ENCODE measurements around the gene PRDM16. TPM values are rescaled to one million over a fixed set of nuclear protein-coding genes. Genes with fewer than 3 reads are reported as not detected.

Gene PRDM16
- total RNA-seq, 1 donor from 2014 or later = 0.13 TPM

- no peak for DNase-seq (ENCODE audit: low read depth, low spot score)
Observed at GRCh38 chr1:3103967-3104677, 35.1 kb downstream of the PRDM16 start.

- DNase-seq (ENCODE audit: low read depth, low spot score) = no peak
Observed at GRCh38 chr1:3105167-3105863, 36.3 kb downstream of the PRDM16 start.

GRCh38 chr1:3106216-3106615, 37.2 kb downstream of the PRDM16 start:
- no peak for DNase-seq (ENCODE audit: low read depth, low spot score)

GRCh38 chr1:3107201-3107600, 38.2 kb downstream of the PRDM16 start:
- DNase-seq (ENCODE audit: low read depth, low spot score) = no peak

- DNase-seq (ENCODE audit: low read depth, low spot score) = no peak
Observed at GRCh38 chr1:3109355-3109754, 40.4 kb downstream of the PRDM16 start.

- no peak for DNase-seq (ENCODE audit: low read depth, low spot score)
Observed at GRCh38 chr1:3111348-3112021, 42.5 kb downstream of the PRDM16 start.

GRCh38 chr1:3112526-3112925, 43.5 kb downstream of the PRDM16 start:
- DNase-seq (ENCODE audit: low read depth, low spot score) = no peak

GRCh38 chr1:3113047-3113740, 44.2 kb downstream of the PRDM16 start:
- DNase-seq (ENCODE audit: low read depth, low spot score) = no peak

- no peak for DNase-seq (ENCODE audit: low read depth, low spot score)
Observed at GRCh38 chr1:3113741-3114056, 44.7 kb downstream of the PRDM16 start.

GRCh38 chr1:3114131-3114744, 45.2 kb downstream of the PRDM16 start:
- no peak for DNase-seq (ENCODE audit: low read depth, low spot score)

GRCh38 chr1:3114846-3115245, 45.8 kb downstream of the PRDM16 start:
- no peak for DNase-seq (ENCODE audit: low read depth, low spot score)

- DNase-seq (ENCODE audit: low read depth, low spot score) = no peak
Observed at GRCh38 chr1:3115275-3116149, 46.5 kb downstream of the PRDM16 start.

GRCh38 chr1:3116150-3116510, 47.1 kb downstream of the PRDM16 start:
- DNase-seq (ENCODE audit: low read depth, low spot score) = no peak

- DNase-seq (ENCODE audit: low read depth, low spot score) = no peak
Observed at GRCh38 chr1:3116560-3116959, 47.6 kb downstream of the PRDM16 start.

GRCh38 chr1:3117879-3118278, 48.9 kb downstream of the PRDM16 start:
- no peak for DNase-seq (ENCODE audit: low read depth, low spot score)

GRCh38 chr1:3119061-3119460, 50.1 kb downstream of the PRDM16 start:
- DNase-seq (ENCODE audit: low read depth, low spot score) = no peak

- DNase-seq (ENCODE audit: low read depth, low spot score) = no peak
Observed at GRCh38 chr1:3119725-3120124, 50.7 kb downstream of the PRDM16 start.

- DNase-seq (ENCODE audit: low read depth, low spot score) = no peak
Observed at GRCh38 chr1:3120140-3120539, 51.1 kb downstream of the PRDM16 start.

GRCh38 chr1:3120994-3121393, 52.0 kb downstream of the PRDM16 start:
- no peak for DNase-seq (ENCODE audit: low read depth, low spot score)

- DNase-seq (ENCODE audit: low read depth, low spot score) = no peak
Observed at GRCh38 chr1:3121401-3122210, 52.6 kb downstream of the PRDM16 start.
